ACC112 (cell line): ENCODE measurements around the gene BRAT1.
"Not testable (repeated sequence)": the region's sequence is repeated elsewhere in the genome, so short reads cannot be mapped to it uniquely, and the experiment has no call there.

Experiments used
- H2AFZ ChIP-seq: fragments of 200-600 bp; sonication (generic); one replicate; pipeline ENCODE4 v1.6.0; 2017; ENCODE audit warnings: antibody characterized with exemption, low read length; ENCODE audit not compliant: unreplicated experiment
- H3K27ac ChIP-seq: fragments of 200-600 bp; sonication (generic); 2 replicates; pipeline ENCODE4 v1.5.1; 2014; ENCODE audit warnings: low read depth, mild to moderate bottlenecking, antibody characterized with exemption, low read length, moderate library complexity
- H3K27me3 ChIP-seq: fragments of 200-600 bp; sonication (generic); 2 replicates; pipeline ENCODE4 v1.6.1; 2014; ENCODE audit warnings: mild to moderate bottlenecking, antibody characterized with exemption, low read length, moderate library complexity, mixed read lengths; ENCODE audit not compliant: insufficient read depth
- H3K36me3 ChIP-seq: fragments of 200-600 bp; sonication (generic); 2 replicates; pipeline ENCODE4 v1.6.1; 2016; ENCODE audit warnings: mild to moderate bottlenecking, antibody characterized with exemption, low read length, moderate library complexity, mixed read lengths; ENCODE audit not compliant: insufficient read depth
- H3K4me1 ChIP-seq: fragments of 200-600 bp; sonication (generic); one replicate; pipeline ENCODE4 v1.6.1; 2016; ENCODE audit warnings: low read length, mixed read lengths; ENCODE audit not compliant: insufficient read depth, unreplicated experiment, control insufficient read depth
- H3K4me3 ChIP-seq: fragments of 200-600 bp; sonication (generic); 2 replicates; pipeline ENCODE4 v1.5.1; 2014; ENCODE audit warnings: mild to moderate bottlenecking, low read depth, low read length
- H3K79me2 ChIP-seq: fragments of 200-600 bp; sonication (generic); one replicate; pipeline ENCODE4 v1.6.0; 2016; ENCODE audit warnings: low read length; ENCODE audit not compliant: control insufficient read depth, unreplicated experiment, insufficient read depth

The BRAT1 gene

DNA sequence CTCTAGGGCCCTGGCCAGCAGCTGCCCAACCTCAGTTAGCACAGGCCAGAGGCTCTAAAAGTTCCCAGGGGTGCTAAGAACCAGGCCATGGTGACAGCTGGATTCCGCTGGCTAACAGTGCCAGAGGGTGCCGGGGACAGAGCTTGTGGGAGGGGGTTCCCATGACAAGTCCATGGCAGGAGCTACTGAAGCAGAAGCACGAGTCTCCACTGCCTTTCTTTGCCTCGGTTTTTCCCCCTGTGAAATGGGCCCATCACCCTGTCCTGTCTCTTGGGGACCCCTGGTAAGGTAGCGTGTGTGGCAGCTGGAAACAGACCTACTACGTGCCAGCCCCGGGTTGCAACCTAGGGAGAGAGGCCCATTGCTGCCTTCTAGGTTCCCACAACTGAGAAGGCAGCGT is 22.5 kb downstream of the BRAT1 start:
- not testable (repeated sequence) for H3K79me2 ChIP-seq, H3K27ac ChIP-seq, H3K4me3 ChIP-seq, H2AFZ ChIP-seq, H3K27me3 ChIP-seq, H3K36me3 ChIP-seq
- H3K4me1 ChIP-seq, result peaks cover 33% of the 10 kb centered on the region

GRCh38 chr7:2532199-2532772 is 23.0 kb downstream of the BRAT1 start:
- H3K27me3 ChIP-seq, H2AFZ ChIP-seq, H3K27ac ChIP-seq, H3K4me3 ChIP-seq, H3K79me2 ChIP-seq, H3K36me3 ChIP-seq: not testable (repeated sequence)
- H3K4me1 ChIP-seq, result peaks cover 38% of the 10 kb centered on the region

DNA sequence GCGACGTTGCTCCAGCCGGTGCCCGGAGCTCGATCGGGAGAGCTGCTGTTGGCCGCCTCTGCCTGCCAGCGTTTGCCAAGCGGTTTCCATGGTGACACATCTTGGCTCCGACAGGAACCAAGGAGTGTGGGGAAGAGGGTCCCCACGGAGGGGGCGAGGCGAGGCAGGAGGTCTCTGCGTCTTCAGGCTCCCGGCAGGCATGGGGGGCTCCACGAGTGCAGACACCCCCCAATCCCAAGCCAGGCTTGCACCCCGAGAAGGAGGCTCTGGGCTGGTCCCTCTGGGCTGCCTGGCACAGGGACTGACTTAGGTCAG is 23.6 kb downstream of the BRAT1 start:
- H2AFZ ChIP-seq, H3K79me2 ChIP-seq, H3K4me3 ChIP-seq, H3K36me3 ChIP-seq, H3K27ac ChIP-seq, H3K27me3 ChIP-seq: not testable (repeated sequence)
- peaks cover 38% of the 10 kb centered on the region for H3K4me1 ChIP-seq

- H3K4me1 ChIP-seq, result peaks cover 38% of the 10 kb centered on the region
- H2AFZ ChIP-seq, H3K27ac ChIP-seq, H3K36me3 ChIP-seq, H3K4me3 ChIP-seq, H3K27me3 ChIP-seq, H3K79me2 ChIP-seq: not testable (repeated sequence)
Observed at GRCh38 chr7:2530994-2531795, 24.1 kb downstream of the BRAT1 start.

- H3K4me1 ChIP-seq, result peaks cover 38% of the 10 kb centered on the region
- H2AFZ ChIP-seq, result no peak overlapping the region
- peak overlapping the region; percentile 58 for H3K27ac ChIP-seq
Observed at GRCh38 chr7:2530071-2530987, 25.0 kb downstream of the BRAT1 start.

DNA sequence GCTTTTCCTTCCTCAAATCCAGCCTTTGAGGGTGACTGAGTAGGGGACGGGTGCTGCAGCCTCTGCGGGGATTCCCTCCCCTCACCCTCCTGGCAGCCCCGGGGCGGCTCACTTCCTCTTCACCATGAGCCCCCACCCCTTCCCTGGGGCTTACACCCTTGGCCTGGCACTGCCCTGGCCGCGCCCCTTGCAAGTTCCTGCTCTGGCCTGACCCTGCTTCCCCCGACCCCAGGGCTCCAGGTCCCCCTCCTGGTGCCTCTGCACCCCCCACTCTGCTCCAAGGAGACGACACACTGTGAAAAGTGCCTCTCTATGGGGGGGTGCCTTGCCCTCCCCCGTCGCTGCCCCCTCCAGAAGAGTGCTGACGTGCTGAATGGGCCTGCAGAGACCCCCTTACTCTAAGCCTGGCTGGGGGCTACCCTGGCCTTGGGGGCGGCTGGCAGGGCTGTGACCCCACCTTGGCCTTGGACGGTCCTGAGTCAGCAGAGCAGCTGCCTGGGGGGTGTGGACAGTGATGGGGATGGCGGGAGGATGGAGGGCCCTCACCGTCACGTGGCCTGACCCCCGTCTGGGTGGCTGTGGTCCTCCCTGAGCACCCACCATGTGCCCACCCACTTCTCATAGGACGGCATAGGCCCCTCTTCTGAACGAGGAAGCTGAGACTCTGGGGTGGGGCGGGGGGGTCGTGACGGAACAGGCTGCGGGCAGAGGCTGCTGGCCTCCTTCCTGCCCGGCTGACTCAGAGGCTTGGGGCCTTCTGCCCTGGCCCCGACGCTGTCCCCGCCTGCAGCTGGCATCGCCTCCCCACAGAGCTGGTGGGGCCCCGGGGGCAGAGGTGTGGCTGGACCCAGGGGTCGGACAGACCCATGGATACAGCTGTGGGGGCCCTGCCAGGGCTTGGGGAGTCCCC is 25.9 kb downstream of the BRAT1 start:
- Histone ChIP-seq H3K4me1 (peaks cover 38% of the 10 kb centered on the region), H2AFZ (no peak overlapping the region), H3K79me2 (no peaks in the 10 kb centered on the region), H3K27ac (peak overlapping the region; percentile 58), H3K36me3 (no peaks in the 10 kb centered on the region), H3K27me3 (no peaks in the 10 kb centered on the region), H3K4me3 (peak overlapping the region; percentile 42; the same call in 1 of the 2 replicates)

More at GRCh38 chr7:2530071-2530987, 25.0 kb downstream of the BRAT1 start:
- no peaks in the 10 kb centered on the region for H3K36me3 ChIP-seq
- peak overlapping the region; percentile 42; the same call in 1 of the 2 replicates for H3K4me3 ChIP-seq
- H3K27me3 ChIP-seq, result no peaks in the 10 kb centered on the region
- no peaks in the 10 kb centered on the region for H3K79me2 ChIP-seq

GRCh38 chr7:2528481-2529095 is 26.7 kb downstream of the BRAT1 start:
- Histone ChIP-seq H3K4me1 (peaks cover 45% of the 10 kb centered on the region), H3K79me2 (peaks cover under 1% of the 10 kb centered on the region), H3K36me3 (no peaks in the 10 kb centered on the region), H2AFZ (no peak overlapping the region), H3K4me3 (no peak overlapping the region), H3K27me3 (no peaks in the 10 kb centered on the region), H3K27ac (peak overlapping the region; percentile 34; the same call in 1 of the 2 replicates)

DNA sequence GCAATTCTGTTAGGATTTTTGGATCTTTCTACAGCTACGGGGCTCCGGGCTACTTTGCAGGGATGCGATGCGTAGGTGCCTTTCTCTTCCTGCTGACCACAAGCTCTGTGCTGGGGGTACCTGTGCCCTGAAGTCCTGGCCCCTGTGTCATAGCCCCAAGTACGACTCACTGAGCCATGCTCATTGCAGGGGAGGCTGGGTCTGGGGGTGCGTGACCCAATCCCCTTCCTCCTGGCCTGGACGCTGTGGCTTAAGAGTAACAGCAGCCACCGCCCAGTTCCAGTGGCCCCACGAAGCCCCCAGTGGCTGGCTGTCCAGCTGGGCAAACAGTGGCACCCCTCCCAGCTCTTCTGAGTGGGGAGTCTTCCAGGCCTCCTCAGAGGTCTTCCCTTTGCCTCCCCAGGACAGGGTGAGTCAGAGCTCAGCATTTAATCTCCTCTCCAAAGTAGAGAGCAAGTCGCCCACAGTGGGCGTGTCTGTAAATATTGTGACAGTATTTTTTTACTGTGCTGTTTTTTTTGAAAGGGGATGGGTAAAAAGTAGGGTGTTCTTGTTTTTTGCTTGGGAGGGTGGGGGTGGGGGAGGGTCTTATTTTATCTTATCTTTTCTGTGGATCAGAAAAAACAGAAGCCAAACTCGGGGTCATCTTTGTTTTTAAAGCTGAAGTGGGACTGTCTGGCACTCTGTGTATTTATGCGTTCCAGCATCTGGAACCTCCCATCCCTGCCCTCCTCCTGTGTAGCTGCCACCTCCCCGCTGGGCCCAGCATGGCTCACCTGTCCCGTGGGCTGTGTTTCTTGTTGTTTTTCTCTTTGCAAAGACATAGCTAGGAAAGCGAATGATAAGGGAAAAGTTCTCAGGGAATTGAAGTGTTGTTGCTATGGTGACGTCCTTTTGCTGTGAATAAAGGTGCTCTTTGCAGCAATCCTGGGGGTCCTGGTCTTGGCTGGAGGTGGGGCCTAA is 27.5 kb downstream of the BRAT1 start:
- no peaks in the 10 kb centered on the region for H3K27me3 ChIP-seq
- no peaks in the 10 kb centered on the region for H3K36me3 ChIP-seq
- H3K4me1 ChIP-seq, result peaks cover 53% of the 10 kb centered on the region
- H3K4me3 ChIP-seq, result no peak overlapping the region
- no peak overlapping the region for H2AFZ ChIP-seq
- peaks cover 5% of the 10 kb centered on the region for H3K79me2 ChIP-seq
- H3K27ac ChIP-seq, result peak overlapping the region; percentile 34
